CD4-positive, alpha-beta T cell treated with Interferon gamma for 1 hour (primary cell): ENCODE data around the gene NPB.
A peak's percentile ranks its signal among the peaks of the same experiment; 100 is the strongest.

ENCODE experiments used
- DNase-seq: peaks from one replicate; pipeline ENCODE4 v3.0.0-alpha.2; 2020

Gene NPB

DNA sequence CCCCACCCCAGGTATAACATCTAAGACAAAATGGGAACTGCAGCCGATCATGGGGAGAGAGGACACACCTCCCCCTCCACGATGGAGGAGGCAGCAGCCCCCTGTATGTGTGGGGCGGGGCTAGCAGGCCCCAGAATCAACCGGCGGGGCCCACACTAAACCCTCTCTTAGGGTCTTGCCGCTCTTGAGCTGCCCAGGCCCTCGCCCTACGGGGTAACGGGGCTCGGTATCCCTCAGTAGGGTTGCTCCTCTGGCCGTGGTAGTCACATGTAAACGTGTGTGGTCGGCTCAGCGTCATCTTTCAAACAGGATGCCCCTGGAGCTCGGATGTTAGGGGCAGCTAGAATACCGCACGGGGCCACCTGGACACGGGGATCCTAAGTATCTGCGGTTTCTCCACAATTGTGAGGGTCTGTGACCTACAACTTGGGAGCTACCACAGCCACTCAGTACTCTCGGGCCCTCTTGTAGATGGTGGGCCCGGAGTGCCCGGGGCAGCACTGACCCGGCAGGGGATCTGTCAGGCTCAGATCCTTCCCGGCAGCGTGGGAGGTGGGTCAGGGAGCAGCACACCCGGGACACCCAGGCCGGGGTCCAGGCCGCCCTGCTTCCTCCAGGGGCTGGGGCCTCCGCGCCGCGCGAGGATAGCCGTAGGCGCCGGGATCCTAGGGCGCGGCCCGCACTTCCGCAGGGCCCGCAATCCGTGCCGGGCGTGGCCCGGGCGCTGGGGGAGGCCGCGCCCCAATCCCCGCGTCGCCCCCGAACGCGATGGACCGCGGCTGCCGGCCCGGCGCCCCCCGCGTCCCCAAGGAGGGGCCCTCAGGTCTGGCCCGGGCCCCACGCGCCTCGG, 31.7 kb upstream of the NPB start:
- peak; percentile 48 for DNase-seq

DNA sequence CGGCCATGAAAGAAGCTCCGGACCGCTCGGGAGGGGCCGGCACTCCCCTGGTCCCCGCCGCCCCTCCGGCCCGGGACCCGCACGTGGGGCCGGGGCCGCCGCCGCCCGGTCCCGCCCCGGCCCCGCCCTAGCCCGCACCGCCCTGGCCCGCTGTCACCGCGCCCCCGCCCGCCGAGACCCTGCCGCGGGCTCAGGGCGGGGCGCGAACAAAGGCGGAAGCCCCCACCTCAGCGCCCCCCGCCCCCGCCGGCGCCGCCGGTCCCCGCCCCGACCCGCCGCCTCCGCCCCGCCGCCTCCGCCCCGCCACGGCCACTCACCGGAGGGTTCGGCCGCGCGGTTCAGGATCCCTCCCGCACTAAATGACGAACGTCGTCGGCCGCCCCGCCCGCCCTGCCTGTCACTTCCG, 31.1 kb upstream of the NPB start, which contains the start of gene ARHGDIA:
Gene ARHGDIA (minus strand): TSS at position 357 of the 406 bp plus-strand sequence. CDS start 1,407 bp downstream, outside the sequence.
- no peak for DNase-seq

DNA sequence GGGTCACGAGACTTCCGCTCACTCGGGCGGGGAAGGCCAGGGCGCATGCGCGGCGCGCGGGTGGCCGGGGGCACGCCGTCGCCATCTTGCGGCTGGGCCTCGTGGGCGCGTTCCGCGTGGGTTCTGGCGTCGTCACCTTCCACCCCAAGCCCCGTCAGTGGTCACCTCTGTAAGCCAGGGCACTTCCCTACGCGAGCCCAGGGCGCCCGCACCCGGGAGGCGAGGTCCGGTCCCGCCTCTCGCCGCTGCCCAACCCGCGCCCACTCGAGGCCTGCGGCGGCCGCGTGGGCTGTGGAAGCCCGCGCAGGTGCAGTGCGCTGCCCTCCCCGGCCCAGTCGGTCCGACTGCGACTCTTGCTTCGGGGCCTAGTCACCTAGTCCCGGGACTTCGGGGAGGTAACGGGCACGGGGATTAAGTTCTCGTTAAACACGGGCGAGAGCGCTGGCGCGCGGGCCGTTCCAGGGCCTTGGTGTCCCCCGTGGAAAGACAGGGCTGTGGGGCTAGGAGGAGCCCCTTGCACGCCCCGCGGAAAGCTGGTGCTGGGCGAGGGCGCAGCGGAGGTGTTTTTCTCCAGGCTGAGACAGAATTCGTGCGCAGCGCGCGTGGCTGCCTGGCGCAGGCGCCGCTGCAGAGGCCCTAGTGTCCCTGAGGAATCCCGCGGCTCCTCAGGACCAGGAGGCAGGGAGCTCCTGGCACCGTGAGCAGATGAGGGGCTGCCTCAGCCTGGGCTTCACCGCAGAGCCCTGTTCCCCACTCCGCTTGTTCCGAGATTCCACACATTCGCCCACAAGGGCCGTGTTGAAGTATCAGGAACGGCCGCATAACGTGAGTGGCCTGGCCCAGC, 30.4 kb upstream of the NPB start:
- DNase-seq: peak; percentile 94

DNA sequence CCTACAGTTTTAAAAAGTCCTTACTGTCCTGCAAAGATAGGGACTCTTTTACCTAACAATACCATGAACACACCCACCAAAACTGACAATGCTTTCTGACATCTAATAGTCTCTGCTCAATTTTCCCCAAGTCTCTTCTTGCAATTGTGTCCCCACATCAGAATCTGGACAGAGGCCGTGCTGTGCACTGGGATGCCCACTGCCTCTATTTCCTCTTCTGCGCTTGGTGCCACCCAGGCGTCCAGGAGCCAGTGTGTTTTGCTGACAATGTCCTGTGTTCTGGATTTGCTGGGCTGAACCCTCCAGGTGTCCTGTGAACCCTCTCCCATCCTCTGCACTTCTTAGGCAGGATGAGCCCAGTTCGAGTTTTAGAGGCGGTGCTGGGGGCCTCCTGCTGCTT, 24.5 kb upstream of the NPB start:
- no peak for DNase-seq

DNA sequence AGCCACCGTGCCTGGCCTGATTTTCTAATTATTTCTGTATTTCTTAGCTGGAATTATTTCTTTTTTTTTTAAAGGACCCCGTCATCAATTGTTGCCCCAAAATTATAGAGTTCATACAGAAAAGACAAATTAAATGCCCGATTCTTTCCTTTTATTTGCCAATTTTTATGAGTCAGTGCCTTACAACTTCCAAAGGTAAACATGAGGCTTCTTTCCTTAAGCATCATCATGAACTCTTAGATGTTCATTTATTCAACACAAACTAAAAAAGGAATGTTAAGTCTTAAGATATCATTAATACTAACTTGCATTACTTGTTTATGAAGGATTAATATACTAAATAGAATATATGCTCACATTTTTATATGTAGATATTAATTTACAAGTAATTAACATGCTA, 23.7 kb upstream of the NPB start:
- no peak for DNase-seq

DNA sequence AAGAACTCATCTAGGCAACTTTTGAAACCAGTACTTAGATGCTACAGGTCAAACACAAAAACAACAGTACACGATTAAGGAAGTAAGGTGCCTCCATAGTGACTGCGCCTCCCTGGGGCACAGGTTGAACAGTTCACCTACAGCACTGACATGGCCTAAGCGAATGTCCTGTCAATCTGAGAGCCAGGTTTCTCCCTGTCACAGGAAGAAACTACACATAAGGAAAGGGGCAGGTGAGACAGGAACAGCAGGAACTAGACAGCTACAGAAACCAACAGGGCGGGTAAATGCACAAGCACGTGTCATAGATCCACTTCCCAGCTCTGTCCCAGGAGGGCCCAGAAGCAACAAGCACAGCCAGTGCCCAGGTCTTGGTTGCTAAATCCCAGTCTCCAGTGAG, 22.9 kb upstream of the NPB start:
- no peak for DNase-seq

DNA sequence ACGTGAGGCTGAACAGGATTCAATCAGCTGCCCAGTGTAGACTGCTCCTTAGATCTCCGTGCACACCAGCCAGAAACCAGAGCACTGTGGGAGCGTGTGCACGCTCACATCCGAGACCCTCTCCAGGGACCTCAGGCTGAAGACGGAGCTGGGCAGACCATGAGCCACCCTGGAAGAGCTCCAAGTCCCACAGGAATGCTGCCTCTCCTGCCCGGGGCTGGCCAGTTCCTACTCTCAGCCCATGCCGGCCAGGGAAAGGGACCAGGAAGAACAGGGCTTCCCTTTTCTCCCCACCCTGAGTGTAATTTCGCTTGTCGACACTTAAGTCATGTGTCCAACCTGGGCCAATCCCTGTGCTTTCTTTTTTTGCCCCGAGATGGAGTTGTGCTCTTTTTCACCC, 17.5 kb upstream of the NPB start:
- DNase-seq: no peak

DNA sequence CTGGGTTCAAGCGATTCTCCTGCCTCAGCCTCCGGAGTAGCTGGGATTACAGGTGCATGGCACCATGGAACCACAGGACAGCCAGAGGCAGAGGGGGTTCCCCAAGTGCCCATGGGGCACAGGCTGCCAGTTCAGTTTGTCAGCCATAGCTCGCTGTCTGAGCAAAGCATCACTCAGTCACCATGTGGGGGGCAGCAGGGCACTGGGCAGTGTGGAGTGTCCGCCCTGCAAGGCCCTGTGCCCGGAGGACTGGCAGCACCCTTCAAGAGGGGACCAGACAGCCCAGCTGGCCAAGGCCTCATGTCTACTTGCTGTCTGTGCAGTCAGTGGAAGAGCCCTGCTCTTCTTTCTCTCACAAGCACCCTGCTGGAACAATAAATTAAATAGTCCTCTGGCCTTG, 17.1 kb upstream of the NPB start:
- no peak for DNase-seq

DNA sequence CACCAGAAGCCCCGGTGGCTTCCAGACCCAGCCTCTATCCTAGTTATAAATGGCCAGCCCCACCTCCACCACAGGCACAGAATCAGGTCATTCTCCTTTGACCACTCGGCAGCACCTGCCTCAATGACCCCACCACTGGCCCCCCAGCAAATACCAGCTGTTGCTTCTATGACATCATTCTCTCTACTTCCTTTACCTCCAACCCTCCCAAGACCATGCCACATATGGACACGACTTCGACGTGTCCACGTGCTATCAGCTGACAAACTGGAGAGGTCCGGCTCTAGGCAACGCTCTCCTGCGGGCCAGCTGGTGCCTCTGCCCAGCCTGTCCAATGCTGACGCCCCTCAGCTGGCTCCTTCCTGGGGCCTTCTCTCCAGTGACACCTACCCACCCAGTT, 16.6 kb upstream of the NPB start:
- DNase-seq: no peak

DNA sequence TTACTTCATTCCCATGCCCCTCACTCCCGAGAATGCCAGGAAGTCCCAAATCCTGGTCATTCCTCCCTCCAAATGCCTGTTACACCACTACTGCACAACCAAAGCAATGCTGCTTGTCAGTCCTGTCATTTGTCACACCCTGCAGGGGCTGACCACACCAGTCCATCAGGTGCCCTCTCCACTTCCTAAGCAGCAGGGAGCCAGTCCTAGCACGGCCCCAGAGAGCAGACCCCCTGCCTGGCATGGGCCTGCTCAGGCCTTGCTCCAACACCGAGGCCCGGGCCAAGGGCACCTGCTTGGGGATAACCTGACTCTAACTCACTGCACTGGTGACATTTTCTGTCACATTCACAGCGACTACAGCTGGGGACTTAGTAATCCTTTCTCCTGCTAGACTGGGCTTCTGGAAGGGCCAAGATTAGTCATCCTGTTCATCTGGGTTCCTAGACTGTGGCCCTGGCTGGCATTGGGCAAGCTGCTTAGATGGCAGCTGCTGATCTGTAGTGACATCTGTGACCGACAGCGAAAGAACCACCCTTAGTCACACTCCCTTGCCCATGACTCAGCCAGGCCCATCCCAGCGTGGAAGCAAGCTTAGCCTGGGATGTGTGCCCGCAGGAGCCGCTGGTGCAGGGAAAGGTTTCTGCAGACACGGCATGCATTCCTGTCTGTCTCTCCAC, 16.0 kb upstream of the NPB start:
- no peak for DNase-seq

DNA sequence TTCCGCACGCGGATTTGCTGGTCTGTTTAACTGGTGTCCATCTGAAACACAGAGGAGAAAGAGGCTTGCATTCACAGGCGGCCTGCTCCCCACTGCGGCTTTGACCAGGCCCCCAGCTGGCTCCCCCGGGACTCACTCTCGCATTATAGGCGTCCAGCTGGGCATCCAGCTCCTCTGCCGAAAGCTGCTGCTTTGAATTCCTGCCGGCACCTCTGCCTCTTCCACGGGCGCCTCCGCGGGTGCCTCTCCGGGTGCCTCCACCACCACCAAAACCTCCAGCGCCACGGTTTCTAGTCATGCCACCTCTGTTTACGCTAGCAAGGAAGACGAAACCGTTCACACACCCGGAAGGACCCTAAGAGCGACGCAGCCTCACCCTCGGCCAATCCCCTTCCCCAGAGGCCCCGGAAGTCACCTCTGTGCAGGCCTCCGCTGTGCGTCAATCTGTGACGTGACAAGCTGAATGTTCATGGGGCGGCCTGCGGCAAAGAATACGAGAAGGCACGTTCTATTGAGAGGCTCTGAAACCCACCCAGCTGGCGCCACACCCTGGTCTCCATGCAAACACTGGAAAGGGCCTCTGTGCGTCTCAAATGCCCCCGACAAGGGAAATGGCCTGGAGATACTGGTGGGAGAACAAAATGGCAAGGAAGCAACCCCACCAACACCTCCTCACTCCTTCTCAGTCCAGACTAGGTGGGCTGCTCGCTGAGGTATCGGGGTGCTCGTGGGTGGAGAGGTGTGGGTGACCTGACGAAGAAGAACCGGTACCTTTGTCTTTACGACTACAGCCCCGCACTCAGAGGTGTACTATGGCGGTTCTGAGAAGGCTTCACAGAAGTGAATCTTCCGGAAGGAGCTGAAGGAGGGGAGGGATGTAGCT, 13.7 kb upstream of the NPB start:
- DNase-seq: no peak

DNA sequence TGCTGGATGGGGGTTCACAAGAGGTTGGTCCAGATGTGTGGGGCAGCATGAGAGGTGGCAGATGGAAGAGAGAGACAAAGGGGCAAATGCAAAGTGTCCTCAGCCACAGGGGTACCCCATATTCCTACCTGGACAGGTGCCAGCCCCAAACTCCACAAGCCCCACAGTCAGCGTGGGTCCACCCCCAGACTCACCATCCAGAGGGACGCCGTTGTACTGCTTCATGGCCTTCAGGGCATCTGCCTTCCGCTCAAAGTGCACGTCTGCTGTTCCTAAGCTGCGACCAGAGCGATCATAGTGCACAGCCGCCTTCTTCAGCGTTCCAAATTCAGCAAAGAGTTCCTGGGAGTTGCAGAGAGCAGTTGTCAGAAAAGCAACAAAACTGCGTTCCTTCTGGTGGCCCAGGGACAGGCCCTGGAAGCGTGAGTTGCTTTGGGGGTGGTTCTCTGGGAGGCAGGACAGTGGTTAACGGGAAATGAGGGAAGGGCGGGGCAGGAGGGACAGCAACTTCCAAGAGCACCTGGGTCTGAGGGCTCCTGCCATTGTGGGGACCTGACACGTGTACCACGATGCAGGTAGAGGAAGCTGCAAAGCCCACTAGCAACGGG, 12.9 kb upstream of the NPB start:
- no peak for DNase-seq

DNA sequence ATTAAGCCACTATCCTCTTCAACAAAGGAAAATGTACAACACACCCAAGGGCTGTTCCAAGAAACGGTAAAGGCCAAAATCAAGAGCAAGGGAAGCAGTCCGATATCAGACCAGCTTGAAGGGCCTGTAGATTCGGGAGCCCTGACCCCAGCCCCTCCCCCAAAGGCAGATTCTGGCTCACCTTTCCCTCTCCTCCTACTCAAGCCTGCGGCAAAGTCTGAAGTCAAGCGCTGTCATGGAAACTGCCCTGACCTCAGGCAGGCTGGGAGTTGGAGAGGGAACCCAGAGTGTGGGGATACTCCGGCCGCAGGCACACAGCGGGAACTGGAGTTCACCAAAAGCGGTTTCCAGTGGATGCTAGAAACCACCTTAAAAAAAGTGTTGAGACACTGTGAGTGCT, 12.4 kb upstream of the NPB start:
- no peak for DNase-seq

DNA sequence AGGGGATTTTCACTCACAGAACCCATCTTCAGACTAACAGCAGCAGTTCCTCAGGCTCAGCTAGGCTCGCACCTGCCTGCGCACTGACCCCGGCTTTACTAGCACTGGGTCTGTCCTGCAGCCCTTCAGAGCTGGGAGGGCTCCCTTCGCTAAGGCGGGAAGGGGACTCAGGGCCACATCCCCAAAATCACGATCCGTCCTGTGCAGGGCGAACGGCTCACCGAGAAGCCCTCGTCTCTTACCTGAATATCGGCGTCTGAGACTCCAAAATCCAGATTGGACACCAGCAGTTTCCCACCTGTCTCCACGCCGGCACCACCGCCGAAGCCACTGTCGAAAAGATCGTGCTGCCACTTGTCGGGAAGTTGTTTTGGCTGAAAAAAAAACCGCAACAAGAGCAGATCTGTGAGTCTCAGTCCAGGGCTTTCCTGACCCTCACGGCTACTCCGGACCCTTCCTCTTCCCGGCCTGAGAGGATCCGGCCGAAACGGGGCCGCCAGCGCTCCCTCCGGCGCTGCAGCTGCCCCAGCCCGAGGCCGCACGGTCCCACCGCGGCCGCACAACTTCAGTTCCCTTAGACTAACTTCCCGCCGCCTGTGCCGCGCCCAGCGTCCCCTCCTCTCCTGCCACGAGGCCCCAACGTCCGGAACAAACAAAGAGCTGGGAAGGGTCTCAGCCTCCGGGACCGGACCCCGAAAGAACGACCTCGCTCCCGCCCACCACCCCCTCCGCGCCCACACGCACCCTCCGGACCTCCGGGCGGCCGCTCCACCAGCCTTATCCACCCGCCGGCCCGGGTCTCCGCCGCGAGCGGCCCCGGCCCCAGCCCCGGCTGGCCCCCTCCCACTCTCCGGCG, 11.4 kb upstream of the NPB start:
- no peak for DNase-seq

DNA sequence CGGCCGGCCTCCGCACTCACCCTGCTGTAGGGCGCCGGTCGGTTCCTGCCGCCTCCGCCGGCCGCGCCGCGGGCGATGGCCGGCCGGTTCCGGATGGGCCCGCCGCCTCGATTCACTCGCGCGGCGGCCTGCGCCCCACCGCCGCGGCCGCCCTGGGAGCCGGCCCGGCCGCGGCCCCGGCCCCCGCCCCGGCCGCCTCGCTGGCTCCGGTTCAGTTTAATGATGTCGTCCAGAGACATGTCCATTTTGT, 10.8 kb upstream of the NPB start:
- no peak for DNase-seq

DNA sequence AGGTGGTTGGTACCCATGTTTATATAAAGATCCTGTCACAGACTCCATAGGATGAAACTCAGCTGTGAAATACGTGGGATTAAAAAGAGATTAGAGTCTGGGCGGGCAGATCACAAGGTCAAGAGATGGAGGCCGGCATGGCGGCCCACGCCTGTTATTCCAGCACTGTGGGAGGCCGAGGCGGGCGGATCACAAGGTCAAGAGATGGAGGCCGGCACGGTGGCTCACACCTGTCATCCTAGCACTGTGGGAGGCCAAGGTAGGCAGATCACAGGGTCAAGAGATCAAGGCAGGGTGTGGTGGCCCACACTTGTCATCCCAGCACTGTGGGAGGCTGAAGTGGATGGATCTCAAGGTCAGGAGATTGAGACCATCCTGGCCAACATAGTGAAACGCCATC, 6.6 kb upstream of the NPB start:
- no peak for DNase-seq

DNA sequence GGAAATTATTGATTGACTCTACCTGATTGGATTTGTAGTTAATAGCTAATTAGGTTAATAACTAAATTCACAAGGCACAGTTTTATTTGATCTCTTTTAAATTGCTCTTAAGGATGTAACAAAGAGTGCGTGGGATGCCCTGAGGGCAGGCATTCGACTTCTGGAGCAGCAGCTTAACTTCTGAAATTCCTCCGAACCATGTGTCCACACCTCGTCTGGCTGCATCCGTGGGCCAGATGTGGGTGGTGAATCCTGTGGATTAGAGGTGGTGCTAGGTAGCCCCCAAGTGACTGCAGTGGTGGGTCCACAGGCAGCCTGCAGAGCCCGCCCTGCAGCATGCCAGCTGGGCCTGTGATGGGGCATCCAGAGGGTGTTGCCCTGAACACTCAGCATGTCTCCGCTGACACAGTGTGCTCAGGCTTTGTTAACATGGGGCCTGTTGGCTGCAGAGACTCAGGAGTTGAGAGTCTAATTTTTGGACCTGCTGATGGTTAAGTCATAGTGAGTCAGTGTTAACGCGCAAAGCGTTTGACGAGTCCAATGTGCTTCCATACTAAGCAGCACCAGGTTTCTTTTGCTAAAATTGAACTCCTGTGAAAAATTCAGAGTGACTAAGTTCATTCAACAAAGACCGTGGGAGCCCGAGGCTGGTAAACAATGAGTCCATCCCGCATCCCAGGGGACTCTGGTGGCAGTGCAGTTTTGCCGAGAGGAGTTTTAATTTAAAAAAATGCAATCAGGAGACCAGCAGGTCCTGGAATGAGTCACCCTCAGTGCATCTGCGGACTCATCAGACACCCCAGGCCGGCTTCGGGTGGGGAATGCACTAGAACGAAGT, 3.8 kb upstream of the NPB start:
- no peak for DNase-seq

DNA sequence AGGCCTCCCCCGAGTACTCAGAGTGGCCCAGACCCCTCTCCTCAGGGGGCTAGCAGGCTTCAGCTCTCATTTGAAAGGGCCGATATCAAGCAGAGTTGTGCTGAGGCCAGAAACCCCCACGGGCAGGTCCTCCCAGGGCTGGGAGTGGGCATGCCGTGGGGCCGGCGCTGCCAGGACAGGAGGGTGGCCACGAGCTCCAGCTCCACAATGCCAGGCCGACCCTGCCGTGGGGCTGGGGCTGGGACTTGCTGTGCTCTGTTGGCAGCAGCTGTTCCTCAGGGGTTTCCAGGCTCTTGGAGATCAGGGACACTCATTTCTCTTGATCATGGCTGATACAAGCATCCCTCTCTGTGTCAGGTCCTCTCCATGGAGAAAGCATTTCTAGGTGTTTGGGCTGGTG, 3.2 kb upstream of the NPB start:
- DNase-seq: no peak

DNA sequence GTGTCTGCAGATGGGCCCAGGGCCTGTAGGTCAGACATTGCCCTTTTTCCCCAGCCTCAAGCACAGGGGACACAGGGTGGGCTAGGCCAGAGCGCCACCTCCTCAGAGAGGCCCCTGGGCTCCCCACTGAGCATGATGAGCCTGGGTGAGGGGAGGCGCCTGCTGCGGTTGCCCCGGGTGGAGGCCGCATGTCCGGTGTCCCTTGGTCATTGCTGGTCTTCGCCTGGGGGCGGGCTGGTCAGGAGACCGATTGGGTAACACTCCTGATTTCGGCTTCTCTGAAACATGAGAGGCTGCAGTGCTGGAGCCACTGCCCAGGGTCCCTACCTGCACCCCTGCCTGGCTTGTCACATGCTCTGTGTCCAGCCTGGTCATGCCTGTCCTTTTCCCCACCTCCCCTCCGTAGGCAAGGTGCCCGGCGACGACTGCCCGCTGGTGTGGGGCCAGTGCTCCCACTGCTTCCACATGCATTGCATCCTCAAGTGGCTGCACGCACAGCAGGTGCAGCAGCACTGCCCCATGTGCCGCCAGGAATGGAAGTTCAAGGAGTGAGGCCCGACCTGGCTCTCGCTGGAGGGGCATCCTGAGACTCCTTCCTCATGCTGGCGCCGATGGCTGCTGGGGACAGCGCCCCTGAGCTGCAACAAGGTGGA, 2.4 kb upstream of the NPB start:
- no peak for DNase-seq
